HG02571 (cell line): ENCODE measurements around the gene GABRB1.

ENCODE experiments used
- ATAC-seq: cut with Tn5 transposase; IDR thresholded peaks from one replicate; pipeline ENCODE4 v1.9.1; 2021; ENCODE audit warnings: mild to moderate bottlenecking, moderate library complexity; ENCODE audit not compliant: unreplicated experiment

Gene GABRB1

GRCh38 chr4:47207555-47207954 lies 176.2 kb downstream of the GABRB1 start:
- no peak for ATAC-seq

- no peak for ATAC-seq
Observed at GRCh38 chr4:47209833-47210232, 178.5 kb downstream of the GABRB1 start.

- no peak for ATAC-seq
Observed at GRCh38 chr4:47210828-47211227, 179.5 kb downstream of the GABRB1 start.

- ATAC-seq = no peak
Observed at GRCh38 chr4:47213106-47213505, 181.7 kb downstream of the GABRB1 start.

GRCh38 chr4:47213539-47213938 lies 182.2 kb downstream of the GABRB1 start:
- no peak for ATAC-seq

GRCh38 chr4:47213971-47214370 lies 182.6 kb downstream of the GABRB1 start:
- ATAC-seq = no peak

GRCh38 chr4:47215759-47216158 lies 184.4 kb downstream of the GABRB1 start:
- ATAC-seq = no peak

- ATAC-seq = no peak
Observed at GRCh38 chr4:47217291-47217690, 185.9 kb downstream of the GABRB1 start.

- no peak for ATAC-seq
Observed at GRCh38 chr4:47217884-47218283, 186.5 kb downstream of the GABRB1 start.

- ATAC-seq = no peak
Observed at GRCh38 chr4:47218631-47219030, 187.3 kb downstream of the GABRB1 start.

GRCh38 chr4:47219586-47219985 lies 188.2 kb downstream of the GABRB1 start:
- no peak for ATAC-seq

- ATAC-seq = no peak
Observed at GRCh38 chr4:47221721-47222120, 190.4 kb downstream of the GABRB1 start.

GRCh38 chr4:47222276-47222675 lies 190.9 kb downstream of the GABRB1 start:
- no peak for ATAC-seq

GRCh38 chr4:47224361-47224760 lies 193.0 kb downstream of the GABRB1 start:
- no peak for ATAC-seq

GRCh38 chr4:47235721-47236120 lies 204.4 kb downstream of the GABRB1 start:
- ATAC-seq = no peak

- no peak for ATAC-seq
Observed at GRCh38 chr4:47238667-47239066, 207.3 kb downstream of the GABRB1 start.

- no peak for ATAC-seq
Observed at GRCh38 chr4:47239649-47240048, 208.3 kb downstream of the GABRB1 start.

- no peak for ATAC-seq
Observed at GRCh38 chr4:47251348-47252135, 220.2 kb downstream of the GABRB1 start.

- no peak for ATAC-seq
Observed at GRCh38 chr4:47263721-47264120, 232.4 kb downstream of the GABRB1 start.

GRCh38 chr4:47270201-47270888 lies 239.0 kb downstream of the GABRB1 start:
- ATAC-seq = no peak

- ATAC-seq = no peak
Observed at GRCh38 chr4:47271291-47271690, 239.9 kb downstream of the GABRB1 start.

GRCh38 chr4:47274901-47275300 lies 243.5 kb downstream of the GABRB1 start:
- ATAC-seq = no peak
